SK-N-SH (cell line): ENCODE results near the gene SLCO2A1. TPM values are rescaled to one million over a fixed set of nuclear protein-coding genes. Genes with fewer than 3 reads are reported as not detected.

ENCODE experiments used
- CTCF ChIA-PET: fragments of 300-600, 350-600 bp; formaldehyde crosslinking; extraction: SDS; loops from one replicate; lab custom pipeline; 2021; lab: Yijun Ruan, JAX
- POLR2A ChIA-PET: fragments of 350-600 bp; sonication (Branson Sonifier 250); formaldehyde crosslinking; extraction: SDS; loops from one replicate; lab custom pipeline; 2020; ENCODE audit warnings: antibody characterized with exemption, inconsistent platforms; lab: Yijun Ruan, JAX
- DNase-seq: peaks from one replicate; pipeline ENCODE4 v3.0.0; 2012
- H2AFZ ChIP-seq: fragments of 200-600 bp; sonication (generic); 2 replicates; pipeline ENCODE4 v1.8.1; 2016; ENCODE audit warnings: antibody characterized with exemption, mild to moderate bottlenecking, low read depth
- H3F3A ChIP-seq: fragments of 200-600 bp; sonication (generic); replicated peaks from 2 replicates; pipeline ENCODE3; 2016; ENCODE audit warnings: antibody characterized with exemption, mild to moderate bottlenecking; ENCODE audit not compliant: insufficient read depth
- H3K27ac ChIP-seq, 2 experiments: fragments of 200-500 bp in 1 of 2; fragments of 200-600 bp in 1 of 2; sonication (Bioruptor generic) in 1 of 2; sonication (generic), shearing (Covaris generic) in 1 of 2; 2 replicates each; pipeline versions ENCODE4 v1.5.1 to v1.6.1; 2014 to 2016; ENCODE audit warnings: low read depth in 2 of 2, inconsistent platforms in 1 of 2, low read length in 1 of 2, mild to moderate bottlenecking in 1 of 2, mixed read lengths in 1 of 2
- H3K27me3 ChIP-seq: fragments of 200-600 bp; sonication (generic), shearing (Covaris generic); 2 replicates; pipeline ENCODE4 v1.6.1; 2016; ENCODE audit warnings: mixed run types; ENCODE audit not compliant: insufficient read depth
- H3K36me3 ChIP-seq, 2 experiments: fragments of 200-500 bp in 1 of 2; fragments of 200-600 bp in 1 of 2; sonication (Bioruptor generic) in 1 of 2; sonication (generic) in 1 of 2; replicated peaks in 1 of 2; 2 replicates each; pipeline versions ENCODE3 to v1.5.1; 2014 to 2016; ENCODE audit warnings: low read length in 1 of 2, mild to moderate bottlenecking in 1 of 2; ENCODE audit not compliant: insufficient read depth in 2 of 2, control insufficient read depth in 1 of 2
- H3K4me1 ChIP-seq, 2 experiments: fragments of 200-500 bp in 1 of 2; fragments of 200-600 bp in 1 of 2; sonication (Bioruptor generic) in 1 of 2; sonication (generic), shearing (Covaris generic) in 1 of 2; 2 replicates each; pipeline versions ENCODE4 v1.5.1 to v1.6.1; 2014 to 2016; ENCODE audit warnings: low read depth in 1 of 2, low read length in 1 of 2, mixed run types in 1 of 2; ENCODE audit not compliant: insufficient read depth in 2 of 2, control insufficient read depth in 1 of 2
- H3K4me2 ChIP-seq: fragments of 200-600 bp; sonication (generic), shearing (Covaris generic); 2 replicates; pipeline ENCODE4 v1.6.1; 2017; ENCODE audit warnings: mixed run types
- H3K4me3 ChIP-seq, 2 experiments: fragments of 200-500 bp in 1 of 2; fragments of 200-600 bp in 1 of 2; sonication (Bioruptor generic) in 1 of 2; sonication (generic), shearing (Covaris generic) in 1 of 2; 2 replicates each; pipeline versions ENCODE4 v1.5.1 to v1.8.1; 2014 to 2016; ENCODE audit warnings: low read depth in 2 of 2, inconsistent platforms in 1 of 2, low read length in 1 of 2, mild to moderate bottlenecking in 1 of 2, mixed read lengths in 1 of 2, moderate library complexity in 1 of 2
- H3K79me2 ChIP-seq: fragments of 200-600 bp; sonication (generic); 2 replicates; pipeline ENCODE4 v1.8.1; 2017; ENCODE audit warnings: mild to moderate bottlenecking; ENCODE audit not compliant: insufficient read depth
- H3K9ac ChIP-seq: fragments of 200-600 bp; sonication (generic); 2 replicates; pipeline ENCODE4 v1.6.1; 2017; ENCODE audit warnings: mixed run types
- H3K9me2 ChIP-seq: fragments of 200-600 bp; sonication (generic); 2 replicates; pipeline ENCODE4 v1.6.1; 2017; ENCODE audit warnings: mixed run types
- H3K9me3 ChIP-seq: fragments of 200-600 bp; sonication (generic); 2 replicates; pipeline ENCODE4 v1.6.1; 2017; ENCODE audit warnings: mixed run types, mild to moderate bottlenecking, moderate library complexity
- H4K20me1 ChIP-seq: fragments of 200-600 bp; sonication (generic); 2 replicates; pipeline ENCODE4 v1.6.1; 2017; ENCODE audit warnings: mild to moderate bottlenecking, mixed run types; ENCODE audit not compliant: insufficient read depth
- CHD2 ChIP-seq: fragments of 150-350 bp; IDR thresholded peaks from 2 replicates; pipeline ENCODE4 v1.6.1; 2018; ENCODE audit warnings: low read length; ENCODE audit not compliant: partially characterized antibody
- FOXJ3 ChIP-seq: sonication (generic); formaldehyde crosslinking; IDR thresholded peaks from 2 replicates; pipeline ENCODE4 v1.5.1; 2020; ENCODE audit warnings: mild to moderate bottlenecking, missing genetic modification reagents
- GATA2 ChIP-seq: sonication (generic); formaldehyde crosslinking; IDR thresholded peaks from 2 replicates; pipeline ENCODE4 v1.5.0; 2020; ENCODE audit warnings: mild to moderate bottlenecking, missing genetic modification reagents
- MEF2A ChIP-seq: IDR thresholded peaks from 2 replicates; pipeline ENCODE4 v1.4.0; 2012; ENCODE audit warnings: low read depth, borderline replicate concordance
- MXI1 ChIP-seq: IDR thresholded peaks from 2 replicates; pipeline ENCODE4 v1.6.1; 2012; ENCODE audit warnings: mild to moderate bottlenecking, low read depth, low read length, improper control_type of control experiment
- NFIC ChIP-seq: IDR thresholded peaks from 2 replicates; pipeline ENCODE4 v1.4.0; 2012; ENCODE audit warnings: borderline replicate concordance
- POLR2AphosphoS5 ChIP-seq: IDR thresholded peaks from 2 replicates; pipeline ENCODE4 v1.6.1; 2012; ENCODE audit warnings: low read depth, low read length
- RAD21 ChIP-seq: IDR thresholded peaks from 2 replicates; pipeline ENCODE4 v1.6.1; 2012; ENCODE audit warnings: mild to moderate bottlenecking, low read length
- RCOR1 ChIP-seq: fragments of 150-350 bp; IDR thresholded peaks from 2 replicates; pipeline ENCODE4 v1.6.1; 2017; ENCODE audit warnings: antibody characterized with exemption, low read length
- RXRA ChIP-seq: IDR thresholded peaks from 2 replicates; pipeline ENCODE4 v1.4.0; 2012; ENCODE audit warnings: low read depth, mild to moderate bottlenecking, borderline replicate concordance
- TAF1 ChIP-seq: IDR thresholded peaks from 2 replicates; pipeline ENCODE4 v1.6.1; 2012; ENCODE audit warnings: low read depth, mild to moderate bottlenecking, low read length, moderate library complexity, borderline replicate concordance
- TCF12 ChIP-seq: IDR thresholded peaks from 2 replicates; pipeline ENCODE4 v1.4.0; 2012
- YY1 ChIP-seq: IDR thresholded peaks from 2 replicates; pipeline ENCODE4 v1.4.0; 2012; ENCODE audit warnings: low read depth, mild to moderate bottlenecking
- WGBS: methylation state at CpG from one replicate; pipeline ENCODE4 v1.1.6; 2017; ENCODE audit warnings: low lambda C conversion rate; 5-methylcytosine and 5-hydroxymethylcytosine counted together
- polyA plus RNA-seq, 3 experiments: library from polyadenylated mRNA; depleted of rRNA; stranded (reverse); fragments of >200 nt; gene quantifications; 2 replicates each; pipeline ENCODE4 v1.2.3, GENCODE V29; 2012
- TF ChIP-seq, protein P1 (sequence below): fragments of 200-600 bp; sonication (generic); IDR thresholded peaks from 2 replicates; pipeline ENCODE4 v1.6.1; 2017; ENCODE audit warnings: antibody characterized with exemption, mild to moderate bottlenecking, moderate library complexity

The SLCO2A1 gene
- polyA plus RNA-seq, 1 of the 3 experiments (the other 2 are of a cell fraction) = 9.3 TPM

DNA sequence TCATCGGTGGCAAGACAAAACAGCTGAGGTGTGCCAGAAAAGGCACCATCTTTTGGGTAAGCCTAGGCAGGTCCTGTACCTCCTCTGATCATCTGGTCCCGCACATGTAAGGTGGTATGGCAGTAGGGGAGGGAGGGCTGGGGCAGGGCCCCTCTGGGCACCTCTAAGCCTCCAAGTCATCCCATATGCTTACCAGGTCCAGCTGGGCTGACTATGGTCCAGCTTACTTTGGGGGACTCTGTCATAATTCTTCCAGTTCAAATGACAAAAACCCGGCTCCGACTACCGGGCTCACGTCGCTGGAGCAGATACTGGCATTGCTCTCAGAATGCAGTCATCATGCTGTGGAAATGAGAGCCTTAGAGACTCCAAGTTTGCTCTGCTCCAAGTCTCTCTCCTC is 132.2 kb downstream of the SLCO2A1 start (continued):
- TF ChIP-seq MXI1 (no peak), POLR2AphosphoS5 (no peak), CHD2 (no peak), TCF12 (no peak), RXRA (no peak), TAF1 (no peak), GATA2 (no peak), MEF2A (no peak), NFIC (no peak)
- TF ChIP-seq, protein P1, sequence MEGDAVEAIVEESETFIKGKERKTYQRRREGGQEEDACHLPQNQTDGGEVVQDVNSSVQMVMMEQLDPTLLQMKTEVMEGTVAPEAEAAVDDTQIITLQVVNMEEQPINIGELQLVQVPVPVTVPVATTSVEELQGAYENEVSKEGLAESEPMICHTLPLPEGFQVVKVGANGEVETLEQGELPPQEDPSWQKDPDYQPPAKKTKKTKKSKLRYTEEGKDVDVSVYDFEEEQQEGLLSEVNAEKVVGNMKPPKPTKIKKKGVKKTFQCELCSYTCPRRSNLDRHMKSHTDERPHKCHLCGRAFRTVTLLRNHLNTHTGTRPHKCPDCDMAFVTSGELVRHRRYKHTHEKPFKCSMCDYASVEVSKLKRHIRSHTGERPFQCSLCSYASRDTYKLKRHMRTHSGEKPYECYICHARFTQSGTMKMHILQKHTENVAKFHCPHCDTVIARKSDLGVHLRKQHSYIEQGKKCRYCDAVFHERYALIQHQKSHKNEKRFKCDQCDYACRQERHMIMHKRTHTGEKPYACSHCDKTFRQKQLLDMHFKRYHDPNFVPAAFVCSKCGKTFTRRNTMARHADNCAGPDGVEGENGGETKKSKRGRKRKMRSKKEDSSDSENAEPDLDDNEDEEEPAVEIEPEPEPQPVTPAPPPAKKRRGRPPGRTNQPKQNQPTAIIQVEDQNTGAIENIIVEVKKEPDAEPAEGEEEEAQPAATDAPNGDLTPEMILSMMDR = no peak
- TF ChIP-seq, all 33 proteins: peak for 0

DNA sequence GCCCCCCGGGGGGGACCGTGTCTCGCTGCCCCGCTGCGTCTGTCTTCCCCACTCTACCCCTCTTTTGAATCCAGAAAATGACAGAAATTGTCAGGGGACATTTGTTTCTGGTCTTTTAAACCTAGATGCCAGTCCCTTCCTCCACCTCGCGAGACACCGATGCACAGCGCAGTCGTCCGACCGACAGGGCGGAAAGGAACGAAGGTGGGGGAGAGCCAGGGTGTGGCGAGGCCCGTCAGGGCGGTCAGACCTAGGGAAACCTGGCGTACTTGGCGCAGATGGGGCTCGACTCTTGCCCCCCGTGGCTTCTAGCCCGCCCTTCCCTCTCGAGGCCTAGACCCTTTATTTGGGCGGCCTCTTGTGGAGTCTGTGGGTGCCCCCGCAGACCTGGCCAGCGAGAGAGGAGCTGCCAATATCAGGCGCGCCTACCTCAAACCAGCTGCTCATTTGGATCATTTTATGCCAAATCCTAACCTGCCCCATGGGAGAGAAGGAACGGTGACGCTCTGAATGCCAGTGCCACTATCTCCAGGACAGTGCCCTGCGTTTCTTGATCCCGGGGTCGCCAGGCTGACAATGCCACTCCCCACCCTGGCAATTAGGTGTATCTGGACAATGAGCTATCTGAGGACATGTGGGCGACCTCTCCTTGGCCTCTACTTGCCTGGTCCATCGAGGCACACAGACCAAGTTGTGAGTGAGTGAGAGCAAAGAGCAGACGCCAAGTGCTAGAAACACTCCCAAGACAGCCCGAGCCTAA is 133.5 kb downstream of the SLCO2A1 start:
- H3K4me1 ChIP-seq = peaks cover 0 to 16% of the 10 kb centered on the region in 2 experiments; a peak in 1 of 4 replicates
- no peaks in the 10 kb centered on the region for H3K9me2 ChIP-seq
- 33% methylated on average over 32 of the region's 37 CpGs for WGBS
- TF ChIP-seq RAD21 (no peak), RCOR1 (no peak), FOXJ3 (CRISPR knock-in tag) (no peak), YY1 (no peak), TAF1 (no peak), CHD2 (peak; percentile 66)
- ChIA-PET POLR2A (interaction anchor here (1.0 kb wide), 1 partner anchor 9 kb away, joined by 4 read pairs; no protein-coding TSS in a partner anchor), CTCF (interaction anchor here (0.6 to 1.3 kb wide), 3 partner anchors 10 to 1173 kb away, joined by 3 to 4 read pairs (median 3); no protein-coding TSS in a partner anchor)
- no peaks in the 10 kb centered on the region for H3K9me3 ChIP-seq
- peak overlapping the region; percentile 68 to 81 for H3K4me3 ChIP-seq
- DNase-seq = no peak
- no peaks in the 10 kb centered on the region for H3F3A ChIP-seq
- H3K79me2 ChIP-seq = no peaks in the 10 kb centered on the region
- H3K27me3 ChIP-seq = peaks cover 10% of the 10 kb centered on the region; the same call in 1 of the 2 replicates
- peak overlapping the region; percentile 31; the same call in 1 of the 2 replicates for H3K9ac ChIP-seq
- no peaks in the 10 kb centered on the region for H4K20me1 ChIP-seq
- peak overlapping the region in 1 of 2 experiments; percentile 34; a peak in 1 of 4 replicates for H3K27ac ChIP-seq
- H2AFZ ChIP-seq = peak overlapping the region; percentile 86
- H3K36me3 ChIP-seq = no peaks in the 10 kb centered on the region
- peak overlapping the region; percentile 97 for H3K4me2 ChIP-seq
